Natural killer cell (primary cell): ENCODE data around the gene SYNGR4. TPM values are rescaled to one million over a fixed set of nuclear protein-coding genes. Genes with fewer than 3 reads are reported as not detected.

Source experiments
- ATAC-seq, 3 donors: fragments of 150-1000 bp in 2 of 3; fragments of 200-7000 bp in 1 of 3; cut with Tn5 transposase; 1 replicate in 1 of 3; 2 replicates in 2 of 3; pipeline ENCODE4 v1.10.0; 2021; ENCODE audit warnings: mild to moderate bottlenecking in 2 of 3, moderate library complexity in 2 of 3
- DNase-seq, 2 donors: peaks; one replicate each; pipeline versions ENCODE4 v3.0.0 to v3.0.0-alpha.2; 2013 to 2021; ENCODE audit warnings: mixed read lengths in 1 of 2
- H3K27ac ChIP-seq: one replicate; pipeline ENCODE4 v1.5.1; 2013; ENCODE audit warnings: mild to moderate bottlenecking, low read length
- H3K27me3 ChIP-seq: one replicate; pipeline ENCODE4 v1.6.1; 2013; ENCODE audit warnings: low read length; ENCODE audit not compliant: control insufficient read depth, insufficient read depth
- H3K36me3 ChIP-seq: one replicate; pipeline ENCODE4 v1.6.1; 2013; ENCODE audit warnings: low read length; ENCODE audit not compliant: control insufficient read depth, insufficient read depth
- H3K4me1 ChIP-seq: one replicate; pipeline ENCODE4 v1.6.1; 2013; ENCODE audit warnings: low read length; ENCODE audit not compliant: control insufficient read depth, insufficient read depth
- H3K4me3 ChIP-seq: one replicate; pipeline ENCODE4 v1.5.1; 2013; ENCODE audit warnings: low read length
- H3K9me3 ChIP-seq: one replicate; pipeline ENCODE4 v1.6.1; 2013; ENCODE audit warnings: low read length; ENCODE audit not compliant: control insufficient read depth, insufficient read depth
- H3K27ac Mint-ChIP-seq, 2 donors: one replicate each; pipeline ENCODE4 v1.8.0; 2022; ENCODE audit warnings: mild to moderate bottlenecking in 2 of 2, mixed read lengths in 2 of 2, moderate library complexity in 1 of 2
- H3K27me3 Mint-ChIP-seq, 2 donors: one replicate each; pipeline ENCODE4 v1.8.0; 2022; ENCODE audit warnings: low read depth in 2 of 2, mixed read lengths in 2 of 2
- H3K36me3 Mint-ChIP-seq: one replicate; pipeline ENCODE4 v1.8.0; 2022; ENCODE audit warnings: mixed read lengths
- H3K4me1 Mint-ChIP-seq, 2 donors: one replicate each; pipeline ENCODE4 v1.8.0; 2022; ENCODE audit warnings: mixed read lengths in 2 of 2
- H3K4me3 Mint-ChIP-seq: one replicate; pipeline ENCODE4 v1.8.0; 2022; ENCODE audit warnings: mild to moderate bottlenecking, moderate library complexity, mixed read lengths
- H3K9me3 Mint-ChIP-seq, 2 donors: one replicate each; pipeline ENCODE4 v1.8.0; 2022; ENCODE audit warnings: mixed read lengths in 2 of 2
- CTCF ChIP-seq: fragments of 200-600 bp; IDR thresholded peaks from one replicate; pipeline ENCODE4 v1.8.0; 2022; ENCODE audit warnings: antibody characterized with exemption
- WGBS: methylation state at CpG from one replicate; pipeline ENCODE4 v1.1.7; 2013; ENCODE audit warnings: missing lambda C conversion rate; ENCODE audit not compliant: insufficient coverage; 5-methylcytosine and 5-hydroxymethylcytosine counted together
- intact Hi-C: fragments of 100-400 bp; cut with micrococcal nuclease; formaldehyde crosslinking; loops from one replicate; pipeline ENCODE4 v1.14.2; 2022
- total RNA-seq, 4 donors: library from RNA; stranded (reverse); fragments of 120-200 nt in 1 of 4; gene quantifications; one replicate each; pipeline versions ENCODE4 v1.2.3 to v1.2.4, GENCODE V29; 2013 to 2022

SYNGR4 gene
- total RNA-seq, 3 donors from 2014 or later (not counting 1 experiment from before 2014, with no cell fraction given) = not detected

GRCh38 chr19:48413879-48414587 is 49.9 kb downstream of the SYNGR4 start:
- DNase-seq (no peak), ATAC-seq (no peak)
- no peak overlapping the region for H3K4me3 Mint-ChIP-seq
- Histone ChIP-seq H3K36me3 (no peaks in the 10 kb centered on the region), H3K27me3 (peaks cover 13% of the 10 kb centered on the region), H3K4me3 (no peak overlapping the region), H3K9me3 (no peaks in the 10 kb centered on the region), H3K27ac (no peak overlapping the region), H3K4me1 (peaks cover 29% of the 10 kb centered on the region)
- TF ChIP-seq CTCF = no peak
- H3K27me3 Mint-ChIP-seq = peaks cover 0 to 14% of the 10 kb centered on the region in 2 donors
- no peak overlapping the region for H3K27ac Mint-ChIP-seq
- peaks cover 11 to 24% of the 10 kb centered on the region in 2 donors for H3K4me1 Mint-ChIP-seq
- no peaks in the 10 kb centered on the region for H3K9me3 Mint-ChIP-seq
- intact Hi-C loops = no loop called here
- H3K36me3 Mint-ChIP-seq = no peaks in the 10 kb centered on the region
- 64% methylated on average over 23 of the region's 24 CpGs for WGBS

GRCh38 chr19:48415395-48415794 is 51.2 kb downstream of the SYNGR4 start:
- Histone ChIP-seq H3K9me3 (no peaks in the 10 kb centered on the region), H3K4me3 (peak overlapping the region; percentile 10), H3K27ac (no peak overlapping the region), H3K4me1 (peaks cover 36% of the 10 kb centered on the region), H3K27me3 (peaks cover 13% of the 10 kb centered on the region), H3K36me3 (no peaks in the 10 kb centered on the region)
- H3K27ac Mint-ChIP-seq = no peak overlapping the region
- ATAC-seq (peak; percentile 72 to 81 (median 74)), DNase-seq (peak; percentile 41 to 88)
- no peaks in the 10 kb centered on the region for H3K36me3 Mint-ChIP-seq
- H3K27me3 Mint-ChIP-seq = peaks cover 0 to 14% of the 10 kb centered on the region in 2 donors
- TF ChIP-seq CTCF = no peak
- H3K9me3 Mint-ChIP-seq = no peaks in the 10 kb centered on the region
- 8% methylated on average over 14 of the region's 14 CpGs for WGBS
- intact Hi-C loops = no loop called here
- H3K4me1 Mint-ChIP-seq = peaks cover 14 to 29% of the 10 kb centered on the region in 2 donors
- H3K4me3 Mint-ChIP-seq = peak overlapping the region; percentile 82

GRCh38 chr19:48415806-48416221 is 51.6 kb downstream of the SYNGR4 start:
- intact Hi-C loops = no loop called here
- no peak overlapping the region for H3K4me3 ChIP-seq

More at GRCh38 chr19:48415806-48416221, 51.6 kb downstream of the SYNGR4 start:
- TF ChIP-seq CTCF = no peak
- H3K27me3 Mint-ChIP-seq = peaks cover 0 to 11% of the 10 kb centered on the region in 2 donors
- peaks cover 13% of the 10 kb centered on the region for H3K27me3 ChIP-seq
- no peak overlapping the region for H3K27ac Mint-ChIP-seq
- ATAC-seq = no peak
- peaks cover 14 to 29% of the 10 kb centered on the region in 2 donors for H3K4me1 Mint-ChIP-seq
- peaks cover 36% of the 10 kb centered on the region for H3K4me1 ChIP-seq
- H3K4me3 Mint-ChIP-seq = peak overlapping the region; percentile 82
- no peaks in the 10 kb centered on the region for H3K36me3 Mint-ChIP-seq
- WGBS = 37% methylated on average over 30 of the region's 30 CpGs
- no peaks in the 10 kb centered on the region for H3K9me3 Mint-ChIP-seq
- H3K9me3 ChIP-seq = no peaks in the 10 kb centered on the region
- H3K27ac ChIP-seq = no peak overlapping the region
- H3K36me3 ChIP-seq = no peaks in the 10 kb centered on the region
- DNase-seq = no peak
